Calu3 (cell line): ENCODE measurements around the gene AP1S1. TPM values are rescaled to one million over a fixed set of nuclear protein-coding genes. Genes with fewer than 3 reads are reported as not detected.

Experiments used
- BruUV-seq: library from RNA; stranded (reverse); fragments of 400-500 nt; replicated peaks from 2 replicates; lab custom pipeline; 2021; lab: Mats Ljungman, UMichigan
- CTCF ChIA-PET: fragments of 300-600 bp; sonication (Branson Sonifier 250); formaldehyde crosslinking; loops from one replicate; lab custom pipeline; 2022; ENCODE audit warnings: antibody characterized with exemption; lab: Charles Lee
- DNase-seq: peaks from one replicate; pipeline ENCODE4 v3.0.0; 2022
- H3K27ac Mint-ChIP-seq: one replicate; pipeline ENCODE4 v1.8.0; 2022; ENCODE audit warnings: mixed read lengths; ENCODE audit not compliant: unreplicated experiment
- H3K27me3 Mint-ChIP-seq: one replicate; pipeline ENCODE4 v1.8.0; 2022; ENCODE audit warnings: mixed read lengths; ENCODE audit not compliant: unreplicated experiment
- H3K36me3 Mint-ChIP-seq: one replicate; pipeline ENCODE4 v1.8.0; 2022; ENCODE audit warnings: mild to moderate bottlenecking, moderate library complexity, mixed read lengths; ENCODE audit not compliant: insufficient read depth, unreplicated experiment
- H3K4me1 Mint-ChIP-seq: one replicate; pipeline ENCODE4 v1.8.0; 2022; ENCODE audit warnings: mild to moderate bottlenecking, low read depth, mixed read lengths; ENCODE audit not compliant: unreplicated experiment
- H3K4me3 Mint-ChIP-seq: one replicate; pipeline ENCODE4 v1.8.0; 2022; ENCODE audit warnings: mild to moderate bottlenecking, low read depth, moderate library complexity, mixed read lengths; ENCODE audit not compliant: unreplicated experiment
- H3K9me3 Mint-ChIP-seq: one replicate; pipeline ENCODE4 v1.8.0; 2022; ENCODE audit warnings: low read depth, mixed read lengths; ENCODE audit not compliant: unreplicated experiment
- intact Hi-C: fragments of 100-400 bp; cut with micrococcal nuclease; formaldehyde crosslinking; loops from one replicate; pipeline ENCODE4 v1.10.0; 2022; ENCODE audit not compliant: unreplicated experiment
- total RNA-seq: library from RNA; stranded (reverse); gene quantifications from 2 replicates; pipeline ENCODE4 v1.2.3, GENCODE V29; 2022
- TF ChIP-seq, protein P1 (sequence below): fragments of 200-600 bp; IDR thresholded peaks from one replicate; pipeline ENCODE4 v1.8.0; 2022; ENCODE audit warnings: antibody characterized with exemption; ENCODE audit not compliant: unreplicated experiment

The AP1S1 gene
- total RNA-seq, 1 experiment from 2014 or later = 45.6 TPM

DNA sequence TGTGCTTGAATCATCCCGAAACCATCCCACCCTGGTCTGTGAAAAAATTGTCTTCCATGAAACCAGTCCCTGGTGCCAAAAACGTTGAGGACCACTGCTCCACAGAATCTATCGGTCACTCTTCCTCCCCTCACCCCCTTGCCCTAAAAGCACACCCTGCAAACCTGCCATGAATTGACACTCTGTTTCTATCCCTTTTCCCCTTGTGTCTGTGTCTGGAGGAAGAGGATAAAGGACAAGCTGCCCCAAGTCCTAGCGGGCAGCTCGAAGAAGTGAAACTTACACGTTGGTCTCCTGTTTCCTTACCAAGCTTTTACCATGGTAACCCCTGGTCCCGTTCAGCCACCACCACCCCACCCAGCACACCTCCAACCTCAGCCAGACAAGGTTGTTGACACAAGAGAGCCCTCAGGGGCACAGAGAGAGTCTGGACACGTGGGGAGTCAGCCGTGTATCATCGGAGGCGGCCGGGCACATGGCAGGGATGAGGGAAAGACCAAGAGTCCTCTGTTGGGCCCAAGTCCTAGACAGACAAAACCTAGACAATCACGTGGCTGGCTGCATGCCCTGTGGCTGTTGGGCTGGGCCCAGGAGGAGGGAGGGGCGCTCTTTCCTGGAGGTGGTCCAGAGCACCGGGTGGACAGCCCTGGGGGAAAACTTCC lies 28.2 kb upstream of the AP1S1 start:
- peaks cover 21% of the 10 kb centered on the region for H3K4me1 Mint-ChIP-seq

DNA sequence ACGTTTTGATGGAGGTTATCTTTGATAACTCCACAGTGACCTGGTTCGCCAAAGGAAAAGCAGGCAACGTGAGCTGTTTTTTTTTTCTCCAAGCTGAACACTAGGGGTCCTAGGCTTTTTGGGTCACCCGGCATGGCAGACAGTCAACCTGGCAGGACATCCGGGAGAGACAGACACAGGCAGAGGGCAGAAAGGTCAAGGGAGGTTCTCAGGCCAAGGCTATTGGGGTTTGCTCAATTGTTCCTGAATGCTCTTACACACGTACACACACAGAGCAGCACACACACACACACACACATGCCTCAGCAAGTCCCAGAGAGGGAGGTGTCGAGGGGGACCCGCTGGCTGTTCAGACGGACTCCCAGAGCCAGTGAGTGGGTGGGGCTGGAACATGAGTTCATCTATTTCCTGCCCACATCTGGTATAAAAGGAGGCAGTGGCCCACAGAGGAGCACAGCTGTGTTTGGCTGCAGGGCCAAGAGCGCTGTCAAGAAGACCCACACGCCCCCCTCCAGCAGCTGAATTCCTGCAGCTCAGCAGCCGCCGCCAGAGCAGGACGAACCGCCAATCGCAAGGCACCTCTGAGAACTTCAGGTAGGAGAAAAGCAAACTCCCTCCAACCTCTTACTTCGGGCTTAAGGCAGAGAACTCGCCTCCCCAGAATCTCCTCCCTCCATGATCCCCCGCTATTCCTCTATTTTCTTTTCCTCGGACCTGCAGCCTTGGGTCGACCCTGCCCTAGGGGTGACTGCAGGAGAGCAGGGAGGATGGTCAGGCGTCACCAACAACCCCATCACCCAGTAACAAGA lies 27.4 kb upstream of the AP1S1 start, which contains the start of gene SERPINE1:
Gene SERPINE1, plus strand, starts transcription at position 454 of the 809 bp plus-strand sequence. CDS start 1,290 bp downstream, outside the sequence.
- Mint-ChIP-seq H3K27ac (no peak within 1 kb of the TSS), H3K36me3 (no peaks in the 10 kb centered on the region), H3K4me3 (no peak within 1 kb of the TSS), H3K27me3 (no peaks in the 10 kb centered on the region), H3K4me1 (peaks cover 18% of the 10 kb centered on the region), H3K9me3 (no peaks in the 10 kb centered on the region)
- intact Hi-C loops = no loop called here
- BruUV-seq = no TSS peak
- TF ChIP-seq, protein P1, sequence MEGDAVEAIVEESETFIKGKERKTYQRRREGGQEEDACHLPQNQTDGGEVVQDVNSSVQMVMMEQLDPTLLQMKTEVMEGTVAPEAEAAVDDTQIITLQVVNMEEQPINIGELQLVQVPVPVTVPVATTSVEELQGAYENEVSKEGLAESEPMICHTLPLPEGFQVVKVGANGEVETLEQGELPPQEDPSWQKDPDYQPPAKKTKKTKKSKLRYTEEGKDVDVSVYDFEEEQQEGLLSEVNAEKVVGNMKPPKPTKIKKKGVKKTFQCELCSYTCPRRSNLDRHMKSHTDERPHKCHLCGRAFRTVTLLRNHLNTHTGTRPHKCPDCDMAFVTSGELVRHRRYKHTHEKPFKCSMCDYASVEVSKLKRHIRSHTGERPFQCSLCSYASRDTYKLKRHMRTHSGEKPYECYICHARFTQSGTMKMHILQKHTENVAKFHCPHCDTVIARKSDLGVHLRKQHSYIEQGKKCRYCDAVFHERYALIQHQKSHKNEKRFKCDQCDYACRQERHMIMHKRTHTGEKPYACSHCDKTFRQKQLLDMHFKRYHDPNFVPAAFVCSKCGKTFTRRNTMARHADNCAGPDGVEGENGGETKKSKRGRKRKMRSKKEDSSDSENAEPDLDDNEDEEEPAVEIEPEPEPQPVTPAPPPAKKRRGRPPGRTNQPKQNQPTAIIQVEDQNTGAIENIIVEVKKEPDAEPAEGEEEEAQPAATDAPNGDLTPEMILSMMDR = no peak
- CTCF ChIA-PET = interaction anchor here (1.0 kb wide), 1 partner anchor 17 kb away, joined by 4 read pairs; no protein-coding TSS in a partner anchor
- no peak for DNase-seq

More for the DNA sequence above, 28.2 kb upstream of the AP1S1 start:
- no peaks in the 10 kb centered on the region for H3K36me3 Mint-ChIP-seq
- CTCF ChIA-PET = interaction anchor here (1.0 kb wide), 1 partner anchor 18 kb away, joined by 4 read pairs; no protein-coding TSS in a partner anchor
- H3K27ac Mint-ChIP-seq = no peak overlapping the region
- TF ChIP-seq, protein P1 = no peak
- no TSS peak for BruUV-seq
- no peaks in the 10 kb centered on the region for H3K9me3 Mint-ChIP-seq
- no peak overlapping the region for H3K4me3 Mint-ChIP-seq
- H3K27me3 Mint-ChIP-seq = no peaks in the 10 kb centered on the region
- intact Hi-C loops = no loop called here
- DNase-seq = no peak

- Mint-ChIP-seq H3K27me3 (no peaks in the 10 kb centered on the region), H3K9me3 (no peaks in the 10 kb centered on the region), H3K27ac (no peak overlapping the region), H3K36me3 (no peaks in the 10 kb centered on the region), H3K4me1 (peaks cover 11% of the 10 kb centered on the region), H3K4me3 (no peak overlapping the region)
- intact Hi-C loops = no loop called here
- no peak for DNase-seq
- TF ChIP-seq, protein P1 = no peak
- no TSS peak for BruUV-seq
- CTCF ChIA-PET = no interaction called here
These were observed 26.7 kb upstream of the AP1S1 start for GRCh38 chr7:101127460-101128039.

GRCh38 chr7:101128040-101128834 lies 26.0 kb upstream of the AP1S1 start:
- no TSS peak for BruUV-seq
- intact Hi-C loops = no loop called here
- no peak overlapping the region for H3K27ac Mint-ChIP-seq

More at GRCh38 chr7:101128040-101128834, 26.0 kb upstream of the AP1S1 start:
- Mint-ChIP-seq H3K4me1 (peaks cover 8% of the 10 kb centered on the region), H3K4me3 (no peak overlapping the region), H3K27me3 (no peaks in the 10 kb centered on the region), H3K9me3 (no peaks in the 10 kb centered on the region), H3K36me3 (no peaks in the 10 kb centered on the region)
- DNase-seq = no peak
- TF ChIP-seq, protein P1 = no peak
- CTCF ChIA-PET = interaction anchor here (0.7 kb wide), 1 partner anchor 556 kb away, joined by 4 read pairs; no protein-coding TSS in a partner anchor
